ENCODE data around the gene ZNF511. TPM values are rescaled to one million over a fixed set of nuclear protein-coding genes. Genes with fewer than 3 reads are reported as not detected.

ZNF511 gene
- total RNA-seq, 3 donors from 2014 or later: 27.4 to 33.2 (median 32.1) TPM

DNA sequence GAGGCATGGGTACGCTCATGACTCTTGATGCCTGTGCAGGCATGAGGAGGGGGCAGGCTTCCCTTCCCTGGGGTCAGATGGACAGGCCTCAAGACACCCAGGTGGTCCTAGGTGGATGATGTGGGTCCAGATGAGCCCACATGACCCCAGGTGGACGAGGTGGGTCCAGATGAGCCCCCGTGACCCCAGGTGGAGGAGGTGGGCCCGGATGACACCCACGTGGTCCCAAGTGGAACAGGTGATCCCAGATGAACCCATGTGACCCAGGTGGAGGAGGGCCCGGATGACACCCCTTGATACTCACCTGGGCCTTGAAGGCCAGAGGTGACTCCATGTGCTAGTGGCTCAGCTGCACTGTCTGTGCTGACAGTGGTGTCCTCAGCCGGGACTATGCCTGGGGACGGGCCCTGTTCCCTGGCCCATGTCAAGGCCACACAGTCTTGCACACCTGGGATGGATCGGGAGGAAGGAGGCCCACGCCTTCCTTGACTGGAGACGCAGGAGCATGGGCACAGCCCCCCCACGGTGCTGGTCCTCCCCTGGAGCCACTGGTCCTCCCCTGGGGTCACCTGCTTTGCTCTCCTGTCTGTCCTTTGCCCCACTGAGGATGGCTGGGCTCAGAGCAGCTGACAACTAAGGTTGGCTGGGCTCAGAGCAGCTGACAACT lies 41.7 kb downstream of the ZNF511 start:
- no peaks in the 10 kb centered on the region for H3K9me3 ChIP-seq
- H3K4me3 ChIP-seq: no peak overlapping the region
- H3K36me3 ChIP-seq: no peaks in the 10 kb centered on the region
- DNase-seq (ENCODE audit: low spot score in 2 of 2): no peak
- no peak for TF ChIP-seq POLR2A (IDR thresholded peaks at IDR 0.05)
- TF ChIP-seq CTCF (IDR thresholded peaks at IDR 0.05): no peak
- no peak for TF ChIP-seq POLR2AphosphoS5 (IDR thresholded peaks at IDR 0.05)
- H3K4me1 ChIP-seq: no peaks in the 10 kb centered on the region
- H3K27ac ChIP-seq: no peak overlapping the region
- intact Hi-C loops (cut with DNase I; ENCODE audit: low total_unique reads): no loop called here
- H3K27me3 ChIP-seq: peaks cover 6 to 36% of the 10 kb centered on the region in 2 donors

DNA sequence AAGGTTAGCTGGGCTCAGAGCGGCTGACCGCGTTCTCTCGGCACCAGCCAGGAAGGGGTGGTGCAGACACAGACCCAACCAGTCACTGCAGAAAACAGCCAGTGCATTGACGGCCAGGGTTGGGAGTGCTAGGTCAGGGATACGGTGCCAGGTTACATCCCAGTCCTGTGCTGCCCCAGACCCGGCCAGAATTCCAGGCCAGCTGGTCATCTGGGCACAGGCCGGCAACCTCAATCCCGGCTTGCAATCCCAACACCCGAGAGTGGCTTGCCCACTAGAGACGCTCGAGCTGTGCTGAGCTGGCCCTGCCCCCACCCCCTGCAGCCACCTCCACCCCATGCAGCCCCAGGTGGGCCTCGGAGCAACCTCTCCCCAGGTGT lies 42.2 kb downstream of the ZNF511 start:
- H3K27ac ChIP-seq: no peak overlapping the region
- peaks cover 6 to 31% of the 10 kb centered on the region in 2 donors for H3K27me3 ChIP-seq
- H3K4me3 ChIP-seq: no peak overlapping the region
- no peak for DNase-seq (ENCODE audit: low spot score in 2 of 2)
- H3K4me1 ChIP-seq: no peaks in the 10 kb centered on the region
- H3K36me3 ChIP-seq: no peaks in the 10 kb centered on the region
- TF ChIP-seq CTCF (IDR thresholded peaks at IDR 0.05) (no peak), POLR2A (IDR thresholded peaks at IDR 0.05) (no peak), POLR2AphosphoS5 (IDR thresholded peaks at IDR 0.05) (no peak)
- H3K9me3 ChIP-seq: no peaks in the 10 kb centered on the region
- intact Hi-C loops (cut with DNase I; ENCODE audit: low total_unique reads): no loop called here

DNA sequence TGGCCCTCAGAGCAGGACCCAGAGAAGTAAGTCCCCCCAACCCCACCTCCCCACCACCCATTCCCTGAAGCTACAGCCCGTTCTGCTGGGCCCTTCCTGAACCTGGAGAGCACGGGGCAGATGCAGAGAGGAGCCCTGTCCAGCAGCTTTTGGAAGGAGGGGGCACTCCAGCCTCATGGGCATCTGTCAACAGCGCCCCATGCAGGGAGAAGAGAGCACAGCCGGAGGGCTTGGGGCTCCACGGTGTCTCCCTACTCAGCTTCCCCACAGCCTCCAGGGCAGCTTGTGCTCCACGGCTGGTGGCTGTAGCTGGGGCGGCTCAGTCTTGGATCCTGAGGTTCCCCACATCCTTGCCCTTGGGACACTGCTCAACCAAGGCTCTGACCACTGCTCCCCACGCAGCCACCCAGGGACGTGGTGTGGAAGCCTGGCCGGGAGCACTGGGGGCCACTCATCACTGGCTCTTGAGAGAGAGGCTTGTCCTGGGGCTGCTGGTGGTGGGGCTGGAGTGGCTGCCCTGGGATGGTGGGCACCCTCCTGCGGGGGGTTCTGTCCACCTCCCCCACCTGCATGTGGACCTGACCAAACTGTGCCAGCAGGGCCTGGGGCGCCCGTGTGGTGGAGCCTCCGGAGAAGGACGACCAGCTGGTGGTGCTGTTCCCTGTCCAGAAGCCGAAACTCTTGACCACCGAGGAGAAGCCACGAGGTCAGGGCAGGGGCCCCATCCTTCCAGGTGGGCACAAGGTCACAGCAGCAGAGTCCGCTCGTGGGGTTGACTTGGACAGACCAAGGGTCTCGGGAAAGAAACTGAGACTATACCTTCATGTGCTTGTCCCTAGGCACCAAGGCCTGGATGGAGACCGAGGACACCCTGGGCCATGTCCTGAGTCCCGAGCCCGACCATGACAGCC lies 42.9 kb downstream of the ZNF511 start:
- Histone ChIP-seq H3K9me3 (no peaks in the 10 kb centered on the region), H3K4me1 (peaks cover 0 to 2% of the 10 kb centered on the region in 2 donors), H3K27ac (no peak overlapping the region), H3K27me3 (peaks cover 6 to 25% of the 10 kb centered on the region in 2 donors), H3K36me3 (no peaks in the 10 kb centered on the region), H3K4me3 (no peak overlapping the region)
- no peak for TF ChIP-seq POLR2AphosphoS5 (IDR thresholded peaks at IDR 0.05)
- TF ChIP-seq CTCF (IDR thresholded peaks at IDR 0.05): no peak
- TF ChIP-seq POLR2A (IDR thresholded peaks at IDR 0.05): no peak
- intact Hi-C loops (cut with DNase I; ENCODE audit: low total_unique reads): no loop called here
- no peak for DNase-seq (ENCODE audit: low spot score in 2 of 2)

DNA sequence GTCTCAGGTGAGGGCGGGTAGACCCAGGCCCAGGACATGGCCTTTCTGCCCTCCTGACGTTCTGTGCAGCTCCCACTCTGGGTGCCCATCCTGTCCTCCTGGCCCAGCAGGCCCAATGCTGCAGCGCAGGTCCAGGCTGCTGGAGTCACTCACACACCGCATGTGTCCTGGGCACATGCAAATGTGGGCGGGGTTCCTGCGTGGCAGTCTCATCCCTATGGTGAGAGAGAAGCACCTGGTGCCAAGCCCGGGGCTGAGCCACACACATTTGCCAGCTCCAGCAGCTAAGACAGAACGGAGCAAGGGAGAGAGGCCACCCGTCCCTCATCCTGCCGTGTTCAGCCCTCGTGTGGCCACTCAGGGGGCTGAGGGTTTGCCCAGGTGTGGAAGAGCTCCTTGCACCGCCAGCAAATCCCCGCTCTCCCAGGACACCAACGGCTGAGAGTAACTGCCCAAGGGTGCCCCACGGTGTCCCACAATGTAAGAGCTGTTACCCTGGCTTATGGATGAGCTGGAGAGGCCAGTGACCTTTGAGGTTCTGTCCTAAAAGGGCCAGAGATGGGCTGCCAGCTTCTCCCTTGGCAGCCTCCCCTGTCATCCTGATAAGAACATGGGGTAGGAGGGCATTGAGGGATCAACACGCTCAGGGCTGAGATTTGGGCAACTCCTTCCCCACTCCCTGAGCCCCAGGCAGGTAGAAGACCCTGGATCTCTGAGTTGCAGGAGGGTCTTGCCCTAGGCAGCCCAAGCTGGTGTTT lies 44.7 kb downstream of the ZNF511 start:
- Histone ChIP-seq H3K9me3 (no peaks in the 10 kb centered on the region), H3K27me3 (peaks cover 0 to 10% of the 10 kb centered on the region in 2 donors), H3K36me3 (no peaks in the 10 kb centered on the region), H3K4me3 (no peak overlapping the region), H3K4me1 (peaks cover 0 to 4% of the 10 kb centered on the region in 2 donors), H3K27ac (no peak overlapping the region)
- no peak for TF ChIP-seq CTCF (IDR thresholded peaks at IDR 0.05)
- no peak for TF ChIP-seq POLR2A (IDR thresholded peaks at IDR 0.05)
- no peak for TF ChIP-seq POLR2AphosphoS5 (IDR thresholded peaks at IDR 0.05)
- DNase-seq (ENCODE audit: low spot score in 2 of 2): no peak
- intact Hi-C loops (cut with DNase I; ENCODE audit: low total_unique reads): no loop called here
